Anterior cingulate cortex (tissue), 58 donors: ENCODE measurements around the gene SORCS3.

Experiments
- DNase-seq, 58 donors: peaks; one replicate each; lab custom pipeline; 2025; lab: John Stamatoyannopoulos, UW

The SORCS3 gene

GRCh38 chr10:104822088-104822487 is 181.0 kb downstream of the SORCS3 start:
- no peak for DNase-seq

DNA sequence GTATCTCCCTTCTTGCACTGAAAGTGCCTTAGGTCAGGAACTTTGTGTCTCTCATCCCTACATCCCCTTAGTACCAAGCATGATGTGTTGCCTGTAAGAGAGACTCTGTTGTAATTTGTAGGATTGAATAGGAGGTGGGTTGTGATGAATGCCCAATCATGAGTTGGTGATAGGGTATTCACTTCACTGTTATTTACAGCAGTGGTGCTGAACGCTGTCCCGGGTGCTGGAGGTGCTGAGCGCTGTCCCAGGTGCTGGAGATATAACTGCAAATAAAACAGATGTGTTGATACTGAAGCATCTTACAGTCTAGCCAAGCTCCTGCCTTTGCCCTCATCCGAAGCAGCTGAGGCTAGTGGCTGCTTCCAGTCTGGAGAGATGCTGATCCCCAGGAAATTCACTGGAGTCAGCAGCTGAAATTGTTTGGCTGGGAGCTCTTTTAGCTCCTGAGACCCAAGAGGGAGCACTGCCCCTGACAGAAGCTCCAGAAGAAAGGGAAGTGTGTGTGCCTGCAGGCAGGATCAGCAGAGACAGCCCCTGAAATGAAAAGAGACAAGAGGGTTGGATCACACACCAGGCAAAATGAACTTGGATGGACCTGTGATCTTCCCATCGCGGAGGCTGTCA is 183.4 kb downstream of the SORCS3 start:
- peak in 2 of 58 donors; percentile 2 to 10 for DNase-seq

- DNase-seq = no peak
Observed at GRCh38 chr10:104831272-104831671, 190.2 kb downstream of the SORCS3 start.

DNA sequence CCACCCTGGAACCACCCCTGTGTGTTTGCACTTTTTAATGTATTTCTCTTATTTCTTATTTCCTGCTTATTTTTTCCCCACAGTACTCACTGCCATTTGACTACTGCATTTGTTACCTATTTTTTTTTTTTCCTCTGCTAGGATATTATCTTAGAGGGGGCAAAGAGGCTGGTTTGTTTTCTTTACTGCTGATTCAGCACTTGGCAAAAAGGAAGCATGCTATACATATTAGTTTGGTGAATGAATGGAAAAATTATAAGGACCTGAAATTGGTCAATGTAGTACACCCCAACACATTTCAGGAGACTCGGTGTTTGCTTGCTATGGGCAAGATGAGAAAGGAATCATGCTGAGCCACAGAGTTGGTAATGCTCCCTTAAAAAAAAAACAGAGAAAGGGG is 193.5 kb downstream of the SORCS3 start:
- DNase-seq = no peak

DNA sequence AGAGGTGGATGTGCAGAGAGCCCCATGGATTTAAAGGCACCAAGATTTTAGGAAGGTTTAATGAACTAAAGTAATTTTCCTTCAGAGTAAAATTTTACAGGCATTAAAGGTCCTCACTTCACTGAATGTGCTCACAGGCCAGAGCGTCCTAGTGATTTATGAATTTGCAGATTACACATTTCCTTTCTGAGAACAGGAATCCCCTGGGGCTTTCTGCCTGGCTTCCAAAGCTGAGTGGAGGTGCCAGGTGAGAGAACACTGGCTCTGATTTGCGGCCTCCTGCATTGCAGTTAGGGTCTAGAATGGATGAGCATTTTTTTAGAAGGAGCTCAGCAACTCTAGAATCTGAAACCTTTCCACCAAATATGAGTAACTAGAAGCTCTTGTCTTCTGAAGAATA is 194.3 kb downstream of the SORCS3 start:
- DNase-seq = no peak

GRCh38 chr10:104842704-104843103 is 201.6 kb downstream of the SORCS3 start:
- DNase-seq = no peak

DNA sequence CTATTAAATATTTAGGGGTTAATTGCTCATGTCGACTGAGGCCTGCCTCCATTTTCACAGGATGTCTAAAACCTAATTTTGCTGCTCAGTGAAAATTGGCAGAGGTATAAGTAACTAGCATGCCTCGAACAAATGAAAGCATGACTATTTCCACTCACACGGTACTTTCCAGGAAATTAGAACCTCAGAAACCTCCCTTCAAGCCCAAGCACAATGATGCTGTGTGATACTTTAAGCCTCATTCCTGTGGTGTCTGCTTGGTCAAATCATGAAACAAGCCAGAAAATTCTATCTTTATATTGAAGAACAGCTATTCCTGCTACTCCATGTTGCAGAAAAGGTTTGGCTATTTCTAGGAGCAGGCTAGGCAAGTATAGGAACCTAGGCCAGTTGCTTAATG is 203.0 kb downstream of the SORCS3 start:
- no peak for DNase-seq

DNA sequence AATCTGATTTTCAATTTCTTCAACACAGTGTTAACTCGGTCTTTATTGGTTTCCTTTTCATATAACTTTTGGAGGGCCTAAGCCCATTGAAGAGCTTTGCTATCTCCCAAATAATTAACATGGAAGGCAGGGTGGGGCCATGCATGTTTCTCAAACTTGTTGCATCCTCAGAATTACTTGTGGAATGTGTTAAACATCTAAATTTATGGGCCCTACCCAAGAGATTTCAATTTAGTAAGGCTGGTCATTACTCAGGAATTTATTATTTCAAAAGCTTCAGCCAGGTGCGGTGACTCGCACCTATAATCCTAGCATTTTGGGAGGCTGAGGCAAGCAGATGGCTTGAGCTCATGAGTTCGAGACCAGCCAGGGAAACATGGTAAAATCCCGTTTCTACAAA is 208.9 kb downstream of the SORCS3 start:
- no peak for DNase-seq

DNA sequence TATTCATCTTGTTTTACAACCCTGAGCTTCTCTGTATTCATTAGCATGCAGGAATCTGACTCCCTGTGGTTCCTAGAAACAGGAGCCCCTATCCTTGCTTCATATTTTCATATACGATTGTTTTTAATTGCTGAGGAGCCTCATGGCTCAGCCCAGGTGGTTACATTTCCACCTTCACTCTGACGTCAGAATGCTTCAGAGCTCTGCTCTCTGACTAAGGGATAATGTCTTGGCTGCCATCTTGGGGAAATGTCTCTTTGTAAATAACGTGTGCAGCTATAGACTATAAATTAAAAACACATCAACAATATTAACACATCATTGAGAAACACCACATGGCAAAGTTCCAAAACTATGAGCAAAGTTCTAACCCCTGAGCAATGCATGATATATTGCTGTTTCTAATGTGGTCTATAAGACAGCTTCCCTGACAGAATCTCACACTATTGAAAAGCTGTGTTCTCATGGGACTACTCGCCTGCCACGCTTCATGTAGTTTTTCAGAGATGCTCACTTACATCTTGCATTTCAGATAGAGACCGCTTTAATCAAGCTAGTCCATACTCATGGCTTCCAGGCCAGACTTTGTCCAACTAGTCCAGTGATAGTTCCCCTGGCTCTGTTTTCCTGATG is 227.0 kb downstream of the SORCS3 start:
- DNase-seq = no peak

GRCh38 chr10:104872691-104873090 is 231.6 kb downstream of the SORCS3 start:
- DNase-seq = peak in 5 of 58 donors; percentile 1 to 40 (median 3)

- DNase-seq = no peak
Observed at GRCh38 chr10:104873161-104873560, 232.1 kb downstream of the SORCS3 start.

GRCh38 chr10:104875561-104875960 is 234.5 kb downstream of the SORCS3 start:
- no peak for DNase-seq

DNA sequence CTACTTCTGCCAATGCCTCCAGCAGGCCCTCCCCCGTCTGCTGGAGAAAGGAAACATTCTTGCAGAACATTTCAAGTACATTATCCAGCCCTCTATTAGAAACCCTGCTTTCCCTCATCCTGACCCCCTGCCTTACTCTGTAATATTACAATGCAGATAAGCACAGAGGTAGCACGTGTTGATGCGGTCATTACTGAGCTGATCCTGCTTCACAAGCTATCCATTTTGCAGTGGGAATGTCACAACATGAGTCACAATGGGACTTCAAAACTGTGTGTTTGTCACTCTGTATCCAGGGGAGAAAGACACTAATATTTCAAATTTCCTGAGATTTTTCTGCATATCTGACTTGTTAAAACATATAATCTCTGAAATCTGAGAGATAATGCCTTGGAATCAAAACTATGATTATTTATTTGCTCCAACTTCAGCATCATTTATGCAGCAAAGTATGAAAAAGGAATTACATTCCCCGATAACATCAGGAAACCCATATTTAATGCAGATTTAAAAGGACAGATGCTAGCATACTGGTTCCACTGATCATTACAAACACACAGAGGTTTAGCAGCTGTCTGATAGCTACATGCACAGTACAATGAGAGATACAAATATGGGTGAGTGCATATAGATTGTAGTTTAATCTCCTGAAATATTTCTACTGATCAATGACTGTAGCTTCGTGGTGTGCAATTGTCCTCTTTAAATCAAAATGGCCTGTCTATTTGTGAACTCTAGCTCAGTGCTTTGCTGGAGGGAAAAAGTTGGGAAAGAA is 239.7 kb downstream of the SORCS3 start:
- no peak for DNase-seq

- DNase-seq = no peak
Observed at GRCh38 chr10:104881740-104882139, 240.7 kb downstream of the SORCS3 start.

GRCh38 chr10:104892879-104893617 is 252.0 kb downstream of the SORCS3 start:
- no peak for DNase-seq

- no peak for DNase-seq
Observed at GRCh38 chr10:104893701-104894100, 252.6 kb downstream of the SORCS3 start.

DNA sequence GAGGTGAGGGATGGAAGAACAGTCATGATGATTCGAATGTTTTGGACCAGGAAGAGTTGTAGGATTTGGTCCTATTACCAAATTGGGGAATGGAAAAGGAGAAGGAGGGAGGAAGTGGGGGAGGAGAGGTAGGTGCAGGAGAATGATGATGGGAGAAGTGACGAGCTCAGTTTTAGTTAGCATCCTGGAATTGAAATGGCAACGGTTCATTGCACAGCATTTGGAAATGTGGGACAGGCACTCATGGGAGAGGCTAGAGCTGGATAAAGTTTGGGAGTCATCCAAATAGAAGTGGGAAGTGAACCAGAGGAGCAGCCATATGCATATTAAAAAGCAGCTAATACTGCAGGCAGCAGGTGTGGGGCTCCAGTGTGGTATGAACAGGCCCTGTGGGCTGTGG is 253.6 kb downstream of the SORCS3 start:
- DNase-seq = peak in 2 of 58 donors; percentile 12 to 28

DNA sequence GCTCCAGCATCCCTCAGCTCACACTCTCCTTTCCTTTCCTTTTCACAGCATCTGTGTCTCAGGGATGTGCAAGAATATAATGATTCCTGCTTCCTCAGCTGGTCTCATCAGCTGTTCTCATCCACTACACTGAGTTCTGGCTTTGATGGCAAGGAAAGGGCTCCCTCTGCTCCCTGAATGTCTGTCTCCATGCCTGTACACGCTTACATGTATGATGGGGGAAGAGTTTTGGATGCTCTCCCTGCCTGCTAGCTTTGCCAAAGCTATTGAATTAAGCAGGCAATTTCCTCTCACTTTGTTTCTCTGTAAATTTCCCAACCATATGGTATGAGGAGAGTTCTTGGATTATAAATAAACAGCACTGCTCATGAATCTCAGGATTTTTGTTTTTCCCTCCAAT is 254.5 kb downstream of the SORCS3 start:
- peak in 9 of 58 donors; percentile 13 to 58 (median 26) for DNase-seq

DNA sequence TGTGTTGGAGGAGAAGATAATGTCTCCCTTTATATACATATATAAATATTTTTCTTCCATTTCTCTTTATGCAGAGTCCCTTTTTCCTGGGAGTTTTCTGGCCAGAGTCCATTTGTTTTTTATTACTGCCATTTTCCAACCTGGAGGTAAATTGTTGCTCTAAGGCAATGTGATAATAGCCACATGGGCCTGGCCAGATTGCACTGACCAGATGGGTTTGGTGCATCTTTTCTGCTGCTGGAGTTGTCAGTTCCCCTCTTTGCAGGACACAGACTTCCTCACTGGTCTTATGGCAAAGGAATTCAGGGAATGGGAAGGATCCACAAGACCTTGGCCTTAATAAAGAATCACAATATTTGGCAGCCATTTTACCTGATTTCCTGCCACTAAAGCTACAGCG is 254.9 kb downstream of the SORCS3 start:
- DNase-seq = no peak

GRCh38 chr10:104897696-104898095 is 256.6 kb downstream of the SORCS3 start:
- no peak for DNase-seq

- DNase-seq = no peak
Observed at GRCh38 chr10:104899779-104900178, 258.7 kb downstream of the SORCS3 start.
